ENCODE data around the gene HYAL1. TPM values are rescaled to one million over a fixed set of nuclear protein-coding genes. Genes with fewer than 3 reads are reported as not detected.

HYAL1 gene
- polyA plus RNA-seq, 2 of the 4 experiments (the other 2 are of a cell fraction), result 0.62 to 1.1 TPM

GRCh38 chr3:50270422-50271224, 32.8 kb downstream of the HYAL1 start:
- DNase-seq (ENCODE audit: low read depth in 1 of 2, low spot score in 1 of 2) (no peak), FAIRE-seq (no peak), ATAC-seq (no peak)
- Histone ChIP-seq H3K4me2 (peak overlapping the region; percentile 98), H3K4me3 (no peak overlapping the region), H3K9me3 (no peaks in the 10 kb centered on the region), H3K4me1 (peaks cover 63% of the 10 kb centered on the region), H3K27ac (peak overlapping the region; percentile 79 to 94)
- ChIA-PET CTCF (interaction anchor here (1.2 to 8.0 kb wide), 6 partner anchors 9 to 150 kb away, joined by 3 to 67 read pairs (median 18); no protein-coding TSS in a partner anchor), POLR2A (interaction anchor here (0.6 to 2.5 kb wide), 2 partner anchors 9 to 11 kb away, joined by 6 to 10 read pairs; no protein-coding TSS in a partner anchor)
- 94% methylated on average over 10 of the region's 19 CpGs for WGBS (ENCODE audit: missing lambda C conversion rate)
- TF ChIP-seq E2F6 (IDR thresholded peaks at IDR 0.05; ENCODE audit: borderline replicate concordance, low read depth), result no peak
- TF ChIP-seq FOSL2 (IDR thresholded peaks at IDR 0.05), result no peak
- no peak for TF ChIP-seq FOSL2 (CRISPR knock-in tag; IDR thresholded peaks at IDR 0.05)
- no peak for TF ChIP-seq ESRRA (IDR thresholded peaks at IDR 0.05; ENCODE audit: borderline replicate concordance, low read length)

DNA sequence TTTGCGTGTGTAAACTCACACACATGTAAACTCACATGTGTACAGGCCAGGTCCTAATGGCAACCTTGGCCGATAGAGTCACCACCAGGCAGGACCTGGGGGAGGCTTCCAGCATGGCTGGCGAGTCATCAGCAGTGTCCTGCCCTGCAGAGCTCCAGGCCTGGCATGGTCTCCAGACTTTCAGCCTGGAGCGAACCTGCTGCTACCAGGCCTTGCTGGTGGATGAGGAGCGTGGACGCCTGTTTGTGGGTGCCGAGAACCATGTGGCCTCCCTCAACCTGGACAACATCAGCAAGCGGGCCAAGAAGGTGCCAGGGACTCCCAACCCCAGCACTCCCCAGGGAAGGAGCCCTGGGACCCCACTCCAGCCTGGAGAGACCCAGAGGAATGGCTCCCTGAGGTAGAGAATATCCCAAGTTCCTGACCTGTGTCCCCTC, 33.4 kb downstream of the HYAL1 start:
- no peaks in the 10 kb centered on the region for H3K9me3 ChIP-seq
- H3K4me3 ChIP-seq, result peak overlapping the region; percentile 42; the same call in 2 of the 3 replicates
- WGBS (ENCODE audit: missing lambda C conversion rate), result 83% methylated on average over 8 of the region's 8 CpGs
- H3K4me2 ChIP-seq, result peak overlapping the region; percentile 98
- peak in 1 of 2 experiments; percentile 50 for DNase-seq (ENCODE audit: low read depth in 1 of 2, low spot score in 1 of 2)
- CTCF ChIA-PET, result interaction anchor here (0.9 to 7.4 kb wide), 7 partner anchors 10 to 149 kb away, joined by 3 to 60 read pairs (median 9); no protein-coding TSS in a partner anchor
- TF ChIP-seq HEYL (CRISPR knock-in tag; IDR thresholded peaks at IDR 0.05) (no peak), FOSL2 (IDR thresholded peaks at IDR 0.05) (no peak), FOSL2 (CRISPR knock-in tag; IDR thresholded peaks at IDR 0.05) (peak; percentile 39; the same call in 1 of the 2 replicates)
- H3K4me1 ChIP-seq, result peaks cover 69% of the 10 kb centered on the region
- H3K27ac ChIP-seq, result peak overlapping the region; percentile 79 to 94
- POLR2A ChIA-PET, result interaction anchor here (0.6 to 2.5 kb wide), 2 partner anchors 9 to 10 kb away, joined by 6 to 10 read pairs; no protein-coding TSS in a partner anchor
- ATAC-seq, result no peak
- FAIRE-seq, result no peak

- Histone ChIP-seq H3K4me2 (peak overlapping the region; percentile 98), H3K4me1 (peaks cover 75% of the 10 kb centered on the region), H3K4me3 (peak overlapping the region; percentile 42), H3K27ac (peak overlapping the region; percentile 79 to 94), H3K9me3 (no peaks in the 10 kb centered on the region)
- no peak for TF ChIP-seq CHD2 (IDR thresholded peaks at IDR 0.05; ENCODE audit: low read length, partially characterized antibody)
- TF ChIP-seq E2F6 (IDR thresholded peaks at IDR 0.05; ENCODE audit: borderline replicate concordance, low read depth), result no peak
- no peak for TF ChIP-seq GATA3 (IDR thresholded peaks at IDR 0.05; ENCODE audit: borderline replicate concordance)
- TF ChIP-seq JUNB (IDR thresholded peaks at IDR 0.05), result no peak
- no peak for TF ChIP-seq RFX5 (IDR thresholded peaks at IDR 0.05)
- no peak for TF ChIP-seq ZSCAN20 (CRISPR knock-in tag; IDR thresholded peaks at IDR 0.05)
- no peak for TF ChIP-seq RAD21 (conservative IDR thresholded peaks at IDR 0.05 in 1 of 2, IDR thresholded peaks at IDR 0.05 in 1 of 2)
- no peak for TF ChIP-seq FOXS1 (CRISPR knock-in tag; IDR thresholded peaks at IDR 0.05)
- TF ChIP-seq MAX (IDR thresholded peaks at IDR 0.05), result no peak
- TF ChIP-seq ZFP36 (IDR thresholded peaks at IDR 0.05; ENCODE audit: borderline replicate concordance, partially characterized antibody), result no peak
- no peak for TF ChIP-seq RNF2 (IDR thresholded peaks at IDR 0.05; ENCODE audit: borderline replicate concordance, low read depth)
- TF ChIP-seq FOSB (CRISPR knock-in tag; IDR thresholded peaks at IDR 0.05), result no peak
- no peak for TF ChIP-seq NR3C1 (IDR thresholded peaks at IDR 0.05)
- TF ChIP-seq HOXB13 (CRISPR knock-in tag; IDR thresholded peaks at IDR 0.05; ENCODE audit: low read depth), result no peak
- TF ChIP-seq HMGXB4 (CRISPR knock-in tag; IDR thresholded peaks at IDR 0.05; ENCODE audit: borderline replicate concordance), result no peak
- no peak for TF ChIP-seq CEBPB (IDR thresholded peaks at IDR 0.05)
- no peak for TF ChIP-seq CHD4 (IDR thresholded peaks at IDR 0.05; ENCODE audit: borderline replicate concordance)
- no peak for TF ChIP-seq MAZ (IDR thresholded peaks at IDR 0.05; ENCODE audit: borderline replicate concordance, low read depth, low read length)
- no peak for TF ChIP-seq EP300 (IDR thresholded peaks at IDR 0.05)
- DNase-seq (ENCODE audit: low read depth in 1 of 2, low spot score in 1 of 2) (no peak), FAIRE-seq (no peak), ATAC-seq (no peak)
- ChIA-PET POLR2A (interaction anchor here (2.1 to 2.5 kb wide), 2 partner anchors 10 to 23 kb away, joined by 4 to 10 read pairs; no protein-coding TSS in a partner anchor), CTCF (interaction anchor here (0.9 to 7.4 kb wide), 6 partner anchors 9 to 149 kb away, joined by 3 to 60 read pairs (median 7); no protein-coding TSS in a partner anchor)
- WGBS (ENCODE audit: missing lambda C conversion rate), result 90% methylated on average over 2 of the region's 4 CpGs
These were observed 33.9 kb downstream of the HYAL1 start for GRCh38 chr3:50269460-50269859.
